Measurements from ENCODE around the gene MYNN. TPM values are rescaled to one million over a fixed set of nuclear protein-coding genes. Genes with fewer than 3 reads are reported as not detected.

Gene MYNN
- total and polyA plus RNA-seq, 2 of the 13 experiments (the other 11 are each of a cell fraction or from before 2014, with no cell fraction given): 10.4 to 17.6 TPM

GRCh38 chr3:169769287-169770181 is 3.7 kb upstream of the MYNN start, which contains the start of gene ACTRT3 (continued):
- TF ChIP-seq ZBTB44 (CRISPR knock-in tag; IDR thresholded peaks at IDR 0.05) (no peak), MTA1 (CRISPR knock-in tag; IDR thresholded peaks at IDR 0.05; ENCODE audit: borderline replicate concordance) (peak; percentile 51; the same call in 1 of the 2 replicates), ZBTB7B (CRISPR knock-in tag; IDR thresholded peaks at IDR 0.05) (peak; percentile 96), GATAD1 (CRISPR knock-in tag; IDR thresholded peaks at IDR 0.05) (peak; percentile 35; the same call in 1 of the 2 replicates), ZMYM4 (CRISPR knock-in tag; IDR thresholded peaks at IDR 0.05) (peak; percentile 63), ZNF850 (CRISPR knock-in tag; conservative IDR thresholded peaks at IDR 0.05) (no peak), ZFP62 (CRISPR knock-in tag; IDR thresholded peaks at IDR 0.05) (no peak), TOPORS (CRISPR knock-in tag; IDR thresholded peaks at IDR 0.05) (no peak), ZFY (CRISPR knock-in tag; IDR thresholded peaks at IDR 0.05) (peak; percentile 74), ZNF20 (CRISPR knock-in tag; IDR thresholded peaks at IDR 0.05) (no peak), HOXD1 (CRISPR knock-in tag; IDR thresholded peaks at IDR 0.05) (no peak), ATM (IDR thresholded peaks at IDR 0.05; ENCODE audit: borderline replicate concordance) (no peak), TOE1 (CRISPR knock-in tag; IDR thresholded peaks at IDR 0.05) (no peak), ZNF792 (CRISPR knock-in tag; IDR thresholded peaks at IDR 0.05) (no peak), ZFP82 (CRISPR knock-in tag; IDR thresholded peaks at IDR 0.05; ENCODE audit: borderline replicate concordance) (no peak), ZNF614 (CRISPR knock-in tag; IDR thresholded peaks at IDR 0.05; ENCODE audit: borderline replicate concordance) (no peak), AGO2 (optimal IDR thresholded peaks at IDR 0.05; ENCODE audit: low read depth, low read length) (no peak), ZNF282 (IDR thresholded peaks at IDR 0.05; ENCODE audit: partially characterized antibody) (no peak), SCMH1 (CRISPR knock-in tag; IDR thresholded peaks at IDR 0.05; ENCODE audit: borderline replicate concordance) (no peak)
- TF ChIP-seq, protein P1, sequence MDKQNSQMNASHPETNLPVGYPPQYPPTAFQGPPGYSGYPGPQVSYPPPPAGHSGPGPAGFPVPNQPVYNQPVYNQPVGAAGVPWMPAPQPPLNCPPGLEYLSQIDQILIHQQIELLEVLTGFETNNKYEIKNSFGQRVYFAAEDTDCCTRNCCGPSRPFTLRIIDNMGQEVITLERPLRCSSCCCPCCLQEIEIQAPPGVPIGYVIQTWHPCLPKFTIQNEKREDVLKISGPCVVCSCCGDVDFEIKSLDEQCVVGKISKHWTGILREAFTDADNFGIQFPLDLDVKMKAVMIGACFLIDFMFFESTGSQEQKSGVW (CRISPR knock-in tag; IDR thresholded peaks at IDR 0.05; ENCODE audit: borderline replicate concordance): no peak
- TF ChIP-seq, protein P2, sequence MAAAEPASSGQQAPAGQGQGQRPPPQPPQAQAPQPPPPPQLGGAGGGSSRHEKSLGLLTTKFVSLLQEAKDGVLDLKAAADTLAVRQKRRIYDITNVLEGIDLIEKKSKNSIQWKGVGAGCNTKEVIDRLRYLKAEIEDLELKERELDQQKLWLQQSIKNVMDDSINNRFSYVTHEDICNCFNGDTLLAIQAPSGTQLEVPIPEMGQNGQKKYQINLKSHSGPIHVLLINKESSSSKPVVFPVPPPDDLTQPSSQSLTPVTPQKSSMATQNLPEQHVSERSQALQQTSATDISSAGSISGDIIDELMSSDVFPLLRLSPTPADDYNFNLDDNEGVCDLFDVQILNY (CRISPR knock-in tag; conservative IDR thresholded peaks at IDR 0.05): no peak
- TF ChIP-seq, protein P3, sequence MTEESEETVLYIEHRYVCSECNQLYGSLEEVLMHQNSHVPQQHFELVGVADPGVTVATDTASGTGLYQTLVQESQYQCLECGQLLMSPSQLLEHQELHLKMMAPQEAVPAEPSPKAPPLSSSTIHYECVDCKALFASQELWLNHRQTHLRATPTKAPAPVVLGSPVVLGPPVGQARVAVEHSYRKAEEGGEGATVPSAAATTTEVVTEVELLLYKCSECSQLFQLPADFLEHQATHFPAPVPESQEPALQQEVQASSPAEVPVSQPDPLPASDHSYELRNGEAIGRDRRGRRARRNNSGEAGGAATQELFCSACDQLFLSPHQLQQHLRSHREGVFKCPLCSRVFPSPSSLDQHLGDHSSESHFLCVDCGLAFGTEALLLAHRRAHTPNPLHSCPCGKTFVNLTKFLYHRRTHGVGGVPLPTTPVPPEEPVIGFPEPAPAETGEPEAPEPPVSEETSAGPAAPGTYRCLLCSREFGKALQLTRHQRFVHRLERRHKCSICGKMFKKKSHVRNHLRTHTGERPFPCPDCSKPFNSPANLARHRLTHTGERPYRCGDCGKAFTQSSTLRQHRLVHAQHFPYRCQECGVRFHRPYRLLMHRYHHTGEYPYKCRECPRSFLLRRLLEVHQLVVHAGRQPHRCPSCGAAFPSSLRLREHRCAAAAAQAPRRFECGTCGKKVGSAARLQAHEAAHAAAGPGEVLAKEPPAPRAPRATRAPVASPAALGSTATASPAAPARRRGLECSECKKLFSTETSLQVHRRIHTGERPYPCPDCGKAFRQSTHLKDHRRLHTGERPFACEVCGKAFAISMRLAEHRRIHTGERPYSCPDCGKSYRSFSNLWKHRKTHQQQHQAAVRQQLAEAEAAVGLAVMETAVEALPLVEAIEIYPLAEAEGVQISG (CRISPR knock-in tag; IDR thresholded peaks at IDR 0.05): peak; percentile 83
- TF ChIP-seq, protein P4, sequence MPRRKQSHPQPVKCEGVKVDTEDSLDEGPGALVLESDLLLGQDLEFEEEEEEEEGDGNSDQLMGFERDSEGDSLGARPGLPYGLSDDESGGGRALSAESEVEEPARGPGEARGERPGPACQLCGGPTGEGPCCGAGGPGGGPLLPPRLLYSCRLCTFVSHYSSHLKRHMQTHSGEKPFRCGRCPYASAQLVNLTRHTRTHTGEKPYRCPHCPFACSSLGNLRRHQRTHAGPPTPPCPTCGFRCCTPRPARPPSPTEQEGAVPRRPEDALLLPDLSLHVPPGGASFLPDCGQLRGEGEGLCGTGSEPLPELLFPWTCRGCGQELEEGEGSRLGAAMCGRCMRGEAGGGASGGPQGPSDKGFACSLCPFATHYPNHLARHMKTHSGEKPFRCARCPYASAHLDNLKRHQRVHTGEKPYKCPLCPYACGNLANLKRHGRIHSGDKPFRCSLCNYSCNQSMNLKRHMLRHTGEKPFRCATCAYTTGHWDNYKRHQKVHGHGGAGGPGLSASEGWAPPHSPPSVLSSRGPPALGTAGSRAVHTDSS (CRISPR knock-in tag; conservative IDR thresholded peaks at IDR 0.05): no peak
